GM19239 (cell line): ENCODE measurements around the gene SND1.

Experiments used
- DNase-seq: peaks from one replicate; pipeline ENCODE4 v3.0.0; 2011; ENCODE audit warnings: low spot score; ENCODE audit not compliant: insufficient read length
- FAIRE-seq: peaks from 2 replicates; lab custom pipeline; 2011; peaks lifted over from hg19 to GRCh38; lab: Jason Lieb, UNC

SND1 gene

GRCh38 chr7:127997226-127997922 is 345.4 kb downstream of the SND1 start:
- no peak for DNase-seq
- FAIRE-seq: no peak

GRCh38 chr7:127998671-127999070 is 346.7 kb downstream of the SND1 start:
- FAIRE-seq: no peak
- DNase-seq: no peak

GRCh38 chr7:128000048-128000447 is 348.1 kb downstream of the SND1 start:
- DNase-seq (no peak), FAIRE-seq (no peak)

- FAIRE-seq: peak; percentile 78
- DNase-seq: peak; percentile 25
These were observed 348.9 kb downstream of the SND1 start for GRCh38 chr7:128000854-128001265.

GRCh38 chr7:128003167-128003566 is 351.2 kb downstream of the SND1 start:
- FAIRE-seq (peak; percentile 60), DNase-seq (peak; percentile 17)

GRCh38 chr7:128003787-128004186 is 351.8 kb downstream of the SND1 start:
- DNase-seq (no peak), FAIRE-seq (no peak)

GRCh38 chr7:128004623-128005022 is 352.6 kb downstream of the SND1 start:
- no peak for DNase-seq
- FAIRE-seq: no peak

GRCh38 chr7:128005117-128005516 is 353.1 kb downstream of the SND1 start:
- DNase-seq: no peak
- no peak for FAIRE-seq

GRCh38 chr7:128005759-128006159 is 353.8 kb downstream of the SND1 start:
- DNase-seq (no peak), FAIRE-seq (no peak)

- FAIRE-seq (no peak), DNase-seq (no peak)
These were observed 354.7 kb downstream of the SND1 start for GRCh38 chr7:128006550-128007302.

- FAIRE-seq: no peak
- DNase-seq: no peak
These were observed 355.3 kb downstream of the SND1 start for GRCh38 chr7:128007303-128007680.

- FAIRE-seq (no peak), DNase-seq (no peak)
These were observed 356.1 kb downstream of the SND1 start for GRCh38 chr7:128008141-128008540.

GRCh38 chr7:128008744-128009143 is 356.8 kb downstream of the SND1 start:
- FAIRE-seq (no peak), DNase-seq (no peak)

- no peak for FAIRE-seq
- no peak for DNase-seq
These were observed 358.6 kb downstream of the SND1 start for GRCh38 chr7:128010391-128011127.

GRCh38 chr7:128011131-128011661 is 359.2 kb downstream of the SND1 start:
- DNase-seq (no peak), FAIRE-seq (no peak)

GRCh38 chr7:128014811-128015210 is 362.8 kb downstream of the SND1 start:
- FAIRE-seq (no peak), DNase-seq (no peak)

- DNase-seq (no peak), FAIRE-seq (no peak)
These were observed 365.5 kb downstream of the SND1 start for GRCh38 chr7:128017460-128017859.

GRCh38 chr7:128017862-128018845 is 366.2 kb downstream of the SND1 start:
- FAIRE-seq (no peak), DNase-seq (no peak)

- no peak for DNase-seq
- FAIRE-seq: no peak
These were observed 367.3 kb downstream of the SND1 start for GRCh38 chr7:128019288-128019687.

- FAIRE-seq (no peak), DNase-seq (no peak)
These were observed 368.2 kb downstream of the SND1 start for GRCh38 chr7:128020159-128020558.
